ENCODE data around the gene TES.

TES gene

GRCh38 chr7:116298055-116298454 is 87.7 kb downstream of the TES start:
- Histone ChIP-seq H2BK5ac (ENCODE audit: low read length) (no peak overlapping the region), H3K36me3 (ENCODE audit: control insufficient read depth, insufficient read depth, low read length) (no peaks in the 10 kb centered on the region), H2AK5ac (ENCODE audit: low read length) (no peak overlapping the region), H3K23ac (ENCODE audit: low read length) (no peak overlapping the region), H3K79me2 (ENCODE audit: control insufficient read depth, insufficient read depth, low read length) (no peaks in the 10 kb centered on the region), H3K4me3 (ENCODE audit: low read length) (no peak overlapping the region), H3K27ac (ENCODE audit: low read depth, low read length) (no peak overlapping the region), H4K5ac (ENCODE audit: low read length) (no peak overlapping the region), H3K4ac (ENCODE audit: low read depth, low read length) (no peak overlapping the region), H3K4me1 (ENCODE audit: control insufficient read depth, low read depth, low read length) (no peaks in the 10 kb centered on the region), H3K9ac (ENCODE audit: low read length) (no peak overlapping the region), H2BK15ac (replicated peaks; ENCODE audit: low read depth) (no peak overlapping the region), H4K8ac (ENCODE audit: low read depth, low read length) (no peak overlapping the region), H3K79me1 (ENCODE audit: low read length) (no peaks in the 10 kb centered on the region), H3K27me3 (ENCODE audit: insufficient read depth, low read length, poor library complexity) (no peaks in the 10 kb centered on the region), H3K4me2 (ENCODE audit: low read length) (no peak overlapping the region), H2BK120ac (ENCODE audit: low read depth, low read length) (no peak overlapping the region), H3K56ac (ENCODE audit: low read length) (no peak overlapping the region), H3K18ac (ENCODE audit: low read length) (no peak overlapping the region)
- DNase-seq: no peak
- no CpG with 5 or more reads among the region's 1 CpG for WGBS (ENCODE audit: extremely low coverage, insufficient coverage, low lambda C conversion rate)

- H3K4me3 ChIP-seq (ENCODE audit: low read length): no peak overlapping the region
- H4K5ac ChIP-seq (ENCODE audit: low read length): no peak overlapping the region
- H3K27ac ChIP-seq (ENCODE audit: low read depth, low read length): no peak overlapping the region
- no peak overlapping the region for H2BK15ac ChIP-seq (replicated peaks; ENCODE audit: low read depth)
- WGBS (ENCODE audit: extremely low coverage, insufficient coverage, low lambda C conversion rate): no CpG with 5 or more reads among the region's 3 CpGs
- no peak overlapping the region for H3K18ac ChIP-seq (ENCODE audit: low read length)
- H3K36me3 ChIP-seq (ENCODE audit: control insufficient read depth, insufficient read depth, low read length): no peaks in the 10 kb centered on the region
- H3K9ac ChIP-seq (ENCODE audit: low read length): no peak overlapping the region
- H2BK5ac ChIP-seq (ENCODE audit: low read length): no peak overlapping the region
- no peaks in the 10 kb centered on the region for H3K27me3 ChIP-seq (ENCODE audit: insufficient read depth, low read length, poor library complexity)
- no peaks in the 10 kb centered on the region for H3K79me1 ChIP-seq (ENCODE audit: low read length)
- H2BK120ac ChIP-seq (ENCODE audit: low read depth, low read length): no peak overlapping the region
- H3K4me2 ChIP-seq (ENCODE audit: low read length): no peak overlapping the region
- H3K4ac ChIP-seq (ENCODE audit: low read depth, low read length): no peak overlapping the region
- no peaks in the 10 kb centered on the region for H3K79me2 ChIP-seq (ENCODE audit: control insufficient read depth, insufficient read depth, low read length)
- no peak overlapping the region for H2AK5ac ChIP-seq (ENCODE audit: low read length)
- H3K56ac ChIP-seq (ENCODE audit: low read length): no peak overlapping the region
- no peak overlapping the region for H4K8ac ChIP-seq (ENCODE audit: low read depth, low read length)
- no peaks in the 10 kb centered on the region for H3K4me1 ChIP-seq (ENCODE audit: control insufficient read depth, low read depth, low read length)
- no peak overlapping the region for H3K23ac ChIP-seq (ENCODE audit: low read length)
- no peak for DNase-seq
These were observed 88.2 kb downstream of the TES start for GRCh38 chr7:116298576-116298975.

GRCh38 chr7:116305485-116306408 is 95.4 kb downstream of the TES start:
- H3K79me1 ChIP-seq (ENCODE audit: low read length): no peaks in the 10 kb centered on the region
- H3K4me1 ChIP-seq (ENCODE audit: control insufficient read depth, low read depth, low read length): no peaks in the 10 kb centered on the region
- H3K56ac ChIP-seq (ENCODE audit: low read length): no peak overlapping the region
- H3K79me2 ChIP-seq (ENCODE audit: control insufficient read depth, insufficient read depth, low read length): no peaks in the 10 kb centered on the region
- no peak overlapping the region for H3K18ac ChIP-seq (ENCODE audit: low read length)
- H3K4me2 ChIP-seq (ENCODE audit: low read length): no peak overlapping the region
- H2BK15ac ChIP-seq (replicated peaks; ENCODE audit: low read depth): no peak overlapping the region
- H2BK5ac ChIP-seq (ENCODE audit: low read length): no peak overlapping the region
- H3K27me3 ChIP-seq (ENCODE audit: insufficient read depth, low read length, poor library complexity): no peaks in the 10 kb centered on the region
- no peak overlapping the region for H3K4me3 ChIP-seq (ENCODE audit: low read length)
- no peak overlapping the region for H2BK120ac ChIP-seq (ENCODE audit: low read depth, low read length)
- no peak overlapping the region for H4K8ac ChIP-seq (ENCODE audit: low read depth, low read length)
- H3K27ac ChIP-seq (ENCODE audit: low read depth, low read length): peak overlapping the region; percentile 30
- H3K36me3 ChIP-seq (ENCODE audit: control insufficient read depth, insufficient read depth, low read length): no peaks in the 10 kb centered on the region
- H3K23ac ChIP-seq (ENCODE audit: low read length): no peak overlapping the region
- H3K9ac ChIP-seq (ENCODE audit: low read length): no peak overlapping the region
- WGBS (ENCODE audit: extremely low coverage, insufficient coverage, low lambda C conversion rate): no CpG with 5 or more reads among the region's 5 CpGs
- H2AK5ac ChIP-seq (ENCODE audit: low read length): no peak overlapping the region
- DNase-seq: peak; percentile 89
- no peak overlapping the region for H3K4ac ChIP-seq (ENCODE audit: low read depth, low read length)
- H4K5ac ChIP-seq (ENCODE audit: low read length): no peak overlapping the region

GRCh38 chr7:116306409-116307048 is 96.2 kb downstream of the TES start:
- Histone ChIP-seq H2AK5ac (ENCODE audit: low read length) (no peak overlapping the region), H3K4me2 (ENCODE audit: low read length) (no peak overlapping the region), H3K18ac (ENCODE audit: low read length) (no peak overlapping the region), H3K9ac (ENCODE audit: low read length) (no peak overlapping the region), H3K79me1 (ENCODE audit: low read length) (no peaks in the 10 kb centered on the region), H2BK15ac (replicated peaks; ENCODE audit: low read depth) (no peak overlapping the region), H3K4me3 (ENCODE audit: low read length) (no peak overlapping the region), H3K56ac (ENCODE audit: low read length) (no peak overlapping the region), H3K4me1 (ENCODE audit: control insufficient read depth, low read depth, low read length) (no peaks in the 10 kb centered on the region), H2BK120ac (ENCODE audit: low read depth, low read length) (no peak overlapping the region), H3K79me2 (ENCODE audit: control insufficient read depth, insufficient read depth, low read length) (no peaks in the 10 kb centered on the region), H3K23ac (ENCODE audit: low read length) (no peak overlapping the region), H3K27me3 (ENCODE audit: insufficient read depth, low read length, poor library complexity) (no peaks in the 10 kb centered on the region), H4K5ac (ENCODE audit: low read length) (no peak overlapping the region), H3K4ac (ENCODE audit: low read depth, low read length) (no peak overlapping the region), H4K8ac (ENCODE audit: low read depth, low read length) (no peak overlapping the region), H2BK5ac (ENCODE audit: low read length) (no peak overlapping the region), H3K27ac (ENCODE audit: low read depth, low read length) (peak overlapping the region; percentile 30), H3K36me3 (ENCODE audit: control insufficient read depth, insufficient read depth, low read length) (no peaks in the 10 kb centered on the region)
- WGBS (ENCODE audit: extremely low coverage, insufficient coverage, low lambda C conversion rate): no CpG with 5 or more reads among the region's 2 CpGs
- peak; percentile 66 for DNase-seq

- no peak overlapping the region for H3K18ac ChIP-seq (ENCODE audit: low read length)
- no peaks in the 10 kb centered on the region for H3K79me2 ChIP-seq (ENCODE audit: control insufficient read depth, insufficient read depth, low read length)
- no peak overlapping the region for H3K27ac ChIP-seq (ENCODE audit: low read depth, low read length)
- no peak overlapping the region for H4K5ac ChIP-seq (ENCODE audit: low read length)
- H3K23ac ChIP-seq (ENCODE audit: low read length): no peak overlapping the region
- H3K4me2 ChIP-seq (ENCODE audit: low read length): no peak overlapping the region
- H3K4me1 ChIP-seq (ENCODE audit: control insufficient read depth, low read depth, low read length): no peaks in the 10 kb centered on the region
- no peak overlapping the region for H3K4me3 ChIP-seq (ENCODE audit: low read length)
- H3K4ac ChIP-seq (ENCODE audit: low read depth, low read length): no peak overlapping the region
- no peak overlapping the region for H2BK15ac ChIP-seq (replicated peaks; ENCODE audit: low read depth)
- no peak overlapping the region for H4K8ac ChIP-seq (ENCODE audit: low read depth, low read length)
- no peak overlapping the region for H2BK5ac ChIP-seq (ENCODE audit: low read length)
- H2BK120ac ChIP-seq (ENCODE audit: low read depth, low read length): no peak overlapping the region
- H2AK5ac ChIP-seq (ENCODE audit: low read length): no peak overlapping the region
- H3K79me1 ChIP-seq (ENCODE audit: low read length): no peaks in the 10 kb centered on the region
- no peak overlapping the region for H3K56ac ChIP-seq (ENCODE audit: low read length)
- no peak overlapping the region for H3K9ac ChIP-seq (ENCODE audit: low read length)
- no peaks in the 10 kb centered on the region for H3K27me3 ChIP-seq (ENCODE audit: insufficient read depth, low read length, poor library complexity)
- DNase-seq: no peak
- no peaks in the 10 kb centered on the region for H3K36me3 ChIP-seq (ENCODE audit: control insufficient read depth, insufficient read depth, low read length)
These were observed 96.9 kb downstream of the TES start for GRCh38 chr7:116307253-116307652.

Data from mesendoderm (in vitro differentiated cells).